Tibial artery (tissue), 4 donors: ENCODE data around the gene AGAP6.
A peak's percentile ranks its signal among the peaks of the same experiment; 100 is the strongest.
"Not testable (repeated sequence)": the region's sequence is repeated elsewhere in the genome, so short reads cannot be mapped to it uniquely, and the experiment has no call there.

Experiments
- DNase-seq, 2 donors: peaks; one replicate each; pipeline ENCODE4 v3.0.0-alpha.2; 2019
- H3K27ac ChIP-seq, 2 donors: fragments of 200-600 bp; sonication (generic) in 1 of 2; 1 replicate in 1 of 2; 2 replicates in 1 of 2; pipeline ENCODE4 v1.5.1; 2018 to 2019; ENCODE audit warnings: mild to moderate bottlenecking in 1 of 2
- H3K27me3 ChIP-seq, 2 donors: fragments of 200-600 bp; sonication (generic) in 1 of 2; one replicate each; pipeline versions ENCODE4 v1.5.1 to v1.6.0; 2016 to 2019
- H3K36me3 ChIP-seq, 3 donors: fragments of 200-600 bp; sonication (generic) in 2 of 3; one replicate each; pipeline ENCODE4 v1.5.1; 2016 to 2019; ENCODE audit warnings: mild to moderate bottlenecking in 2 of 3
- H3K4me1 ChIP-seq, 4 donors: fragments of 200-600 bp; sonication (generic) in 2 of 4; 1 replicate in 3 of 4; 2 replicates in 1 of 4; pipeline ENCODE4 v1.5.1; 2016 to 2019
- H3K4me3 ChIP-seq, 2 donors: fragments of 200-600 bp; sonication (generic) in 1 of 2; 1 replicate in 1 of 2; 2 replicates in 1 of 2; pipeline ENCODE4 v1.5.1; 2018 to 2019; ENCODE audit warnings: mild to moderate bottlenecking in 2 of 2
- H3K9me3 ChIP-seq, 3 donors: fragments of 200-600 bp; sonication (generic) in 1 of 3; one replicate each; pipeline ENCODE4 v1.5.1; 2016 to 2019
- CTCF ChIP-seq, 2 experiments: fragments of 200-600 bp in 1 of 2; fragments of 450-650 bp in 1 of 2; IDR thresholded peaks; one replicate each; pipeline ENCODE4 v1.5.1; 2017 to 2019; ENCODE audit warnings: antibody characterized with exemption in 2 of 2, mild to moderate bottlenecking in 1 of 2, moderate library complexity in 1 of 2
- intact Hi-C: fragments of 100-400 bp; cut with DNase I; formaldehyde crosslinking; loops from one replicate; pipeline ENCODE4 v1.15.0; 2023; ENCODE audit warnings: low total_unique reads

AGAP6 gene

DNA sequence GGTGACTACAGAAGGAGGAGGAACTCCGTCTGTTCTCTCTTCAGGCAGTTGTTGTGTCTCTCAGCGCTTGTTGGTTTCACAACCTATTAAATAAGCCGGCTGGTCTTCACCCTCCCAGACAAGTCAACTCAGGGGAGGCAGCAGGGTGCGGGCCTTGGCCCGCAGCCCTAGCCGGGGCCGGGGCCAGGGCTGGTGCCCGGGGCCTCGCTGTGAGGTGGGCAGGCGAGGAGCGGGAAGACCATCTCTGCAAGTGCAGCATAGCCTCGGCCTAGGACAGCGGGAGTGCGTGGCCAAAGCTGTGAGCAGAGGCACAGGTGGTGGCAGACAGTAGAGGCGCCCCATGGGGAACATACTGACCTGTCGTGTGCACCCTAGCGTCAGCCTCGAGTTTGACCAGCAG lies at the start of gene AGAP6:
TSS of gene AGAP6 (plus strand) at position 31 of the 400 bp plus-strand sequence. CDS start at position 341, 310 bp downstream.
- intact Hi-C loops, H3K27ac ChIP-seq, H3K4me3 ChIP-seq, H3K9me3 ChIP-seq, H3K27me3 ChIP-seq, H3K4me1 ChIP-seq, DNase-seq: not testable (repeated sequence)
- peaks cover 5 to 15% (median 9%) of the 10 kb centered on the region in 3 donors for H3K36me3 ChIP-seq

DNA sequence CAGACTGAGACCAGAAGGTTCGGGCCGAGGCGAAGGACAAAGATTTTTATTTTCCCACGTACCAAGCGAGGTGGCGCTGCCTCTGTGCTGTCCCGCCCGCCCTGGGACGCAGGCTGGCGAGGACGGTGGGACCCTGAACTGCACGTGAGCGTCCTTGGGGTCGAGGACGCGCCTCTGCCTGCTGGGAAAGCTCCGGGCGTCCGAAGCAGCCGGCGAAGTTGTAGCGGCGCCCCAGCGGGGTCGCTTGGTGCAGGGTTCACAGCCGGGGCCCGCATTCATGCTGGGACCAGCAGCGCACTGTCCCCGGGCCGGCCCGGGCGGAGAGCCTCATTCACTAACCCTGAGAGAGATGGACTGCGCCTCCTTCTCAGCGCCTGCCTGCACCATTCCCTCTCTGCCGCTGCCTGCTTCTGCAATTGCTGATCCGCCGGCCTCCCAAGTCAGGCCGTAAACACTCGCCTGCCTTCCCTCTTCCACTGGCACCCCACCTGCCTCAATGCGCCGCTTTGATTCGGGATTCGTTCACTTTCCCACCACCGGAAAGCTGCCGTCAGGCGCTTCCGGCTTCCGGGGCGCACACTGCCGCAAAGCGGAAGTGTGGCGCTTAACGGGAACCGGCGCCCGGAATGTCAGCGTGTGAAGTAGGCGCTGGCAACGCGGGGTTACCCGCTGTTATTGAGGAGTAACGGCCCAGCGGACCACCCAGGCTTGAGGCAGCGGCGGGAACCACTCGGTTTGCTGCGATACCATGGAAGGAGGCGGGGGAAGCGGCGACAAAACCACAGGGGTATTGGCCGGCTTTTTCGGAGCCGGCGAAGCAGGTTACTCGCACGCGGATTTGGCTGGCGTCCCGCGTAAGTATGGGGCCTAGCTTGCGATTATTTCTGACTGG lies 46.5 kb upstream of the AGAP6 start, which contains the start of the genes PARG and TIMM23B:
TSS of gene PARG (minus strand) at position 581 of the 892 bp plus-strand sequence. CDS start at position 279, 302 bp downstream.
TSS of gene TIMM23B (plus strand) at position 607 of the 892 bp plus-strand sequence. CDS start at position 749, 142 bp downstream.
- peak; percentile 57 to 77 for DNase-seq
- H3K9me3 ChIP-seq, intact Hi-C loops, H3K36me3 ChIP-seq, H3K27me3 ChIP-seq: not testable (repeated sequence)
- peak in 1 of 2 experiments; percentile 7 for TF ChIP-seq CTCF (IDR thresholded peaks at IDR 0.05)
- H3K4me1 ChIP-seq: peaks cover 0 to 26% (median 8%) of the 10 kb centered on the region in 4 donors
- H3K27ac ChIP-seq: peak within 1 kb of the TSS; percentile 72 to 76
- peak within 1 kb of the TSS; percentile 82 to 90 for H3K4me3 ChIP-seq

DNA sequence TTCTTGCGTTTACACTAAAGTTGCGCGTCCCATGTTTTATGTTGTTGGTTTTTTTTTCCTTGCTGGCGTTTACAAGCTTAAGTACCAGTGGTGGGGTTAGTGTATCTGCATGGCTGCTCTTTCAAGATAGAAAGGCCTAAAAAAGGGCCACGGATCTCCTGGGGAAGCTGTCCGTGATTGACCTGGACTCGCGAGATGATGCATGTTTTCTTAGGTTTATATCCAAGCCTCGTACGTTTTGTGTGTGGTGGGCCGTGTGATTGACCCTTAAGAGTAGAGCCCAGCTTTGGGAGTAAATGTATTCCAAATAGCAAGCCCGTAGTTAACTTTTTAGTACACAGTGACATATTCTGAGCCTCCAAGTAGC lies 45.9 kb upstream of the AGAP6 start:
- DNase-seq, intact Hi-C loops, H3K27me3 ChIP-seq, H3K9me3 ChIP-seq, H3K36me3 ChIP-seq: not testable (repeated sequence)
- H3K4me1 ChIP-seq: peaks cover 0 to 26% (median 8%) of the 10 kb centered on the region in 4 donors
- peak overlapping the region; percentile 72 to 76 for H3K27ac ChIP-seq
- peak overlapping the region; percentile 82 to 90 for H3K4me3 ChIP-seq

DNA sequence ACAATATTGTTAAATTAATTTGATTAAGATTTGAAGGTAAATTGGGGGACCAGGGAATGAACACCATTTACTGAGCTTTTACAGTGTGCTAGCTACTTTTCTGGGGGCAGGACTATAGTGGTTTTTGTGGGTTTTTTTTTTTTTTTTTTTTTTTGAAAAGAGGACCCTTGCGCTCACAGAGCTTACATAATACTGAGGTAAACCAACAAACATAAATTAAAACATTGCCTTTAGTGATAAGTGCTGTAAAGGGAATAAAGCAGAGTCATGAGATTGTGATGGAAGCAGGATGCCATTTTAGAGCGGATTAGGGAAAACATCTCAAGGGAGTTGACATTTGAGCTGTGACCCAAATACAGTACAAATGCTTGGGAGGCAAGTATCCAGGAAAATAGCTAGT lies 44.6 kb upstream of the AGAP6 start:
- DNase-seq, H3K4me3 ChIP-seq, H3K27ac ChIP-seq, intact Hi-C loops, H3K27me3 ChIP-seq, H3K9me3 ChIP-seq: not testable (repeated sequence)
- H3K36me3 ChIP-seq: peaks cover 0 to 14% (median 13%) of the 10 kb centered on the region in 3 donors
- peaks cover 0 to 26% (median 8%) of the 10 kb centered on the region in 4 donors for H3K4me1 ChIP-seq

GRCh38 chr10:49948142-49948541 lies 40.1 kb upstream of the AGAP6 start:
- H3K27me3 ChIP-seq, DNase-seq, H3K9me3 ChIP-seq, H3K4me3 ChIP-seq, H3K27ac ChIP-seq, intact Hi-C loops, H3K4me1 ChIP-seq: not testable (repeated sequence)
- H3K36me3 ChIP-seq: peaks cover 0 to 17% (median 13%) of the 10 kb centered on the region in 3 donors

DNA sequence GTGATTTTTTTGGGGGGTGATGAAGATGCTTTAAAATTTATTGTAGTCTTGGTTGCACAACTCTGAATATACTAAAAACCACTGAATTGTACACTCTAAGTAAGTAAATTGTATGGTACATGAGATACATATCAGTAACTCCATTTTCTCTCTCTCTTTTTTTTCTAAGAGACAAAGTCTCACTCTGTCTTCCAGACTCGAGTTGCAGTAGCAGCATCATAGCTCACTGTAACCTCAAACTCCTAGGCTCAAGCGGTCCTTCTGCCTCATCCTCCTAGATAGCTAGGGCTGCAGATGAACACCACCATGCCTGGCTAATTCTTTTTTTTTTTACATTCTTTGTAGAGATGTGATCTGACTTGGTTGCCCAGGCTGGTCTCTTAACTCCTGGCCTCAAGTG lies 39.5 kb upstream of the AGAP6 start:
- DNase-seq, H3K9me3 ChIP-seq, H3K27me3 ChIP-seq, H3K4me1 ChIP-seq, H3K4me3 ChIP-seq, H3K27ac ChIP-seq, intact Hi-C loops: not testable (repeated sequence)
- H3K36me3 ChIP-seq: peaks cover 0 to 17% (median 13%) of the 10 kb centered on the region in 3 donors

DNA sequence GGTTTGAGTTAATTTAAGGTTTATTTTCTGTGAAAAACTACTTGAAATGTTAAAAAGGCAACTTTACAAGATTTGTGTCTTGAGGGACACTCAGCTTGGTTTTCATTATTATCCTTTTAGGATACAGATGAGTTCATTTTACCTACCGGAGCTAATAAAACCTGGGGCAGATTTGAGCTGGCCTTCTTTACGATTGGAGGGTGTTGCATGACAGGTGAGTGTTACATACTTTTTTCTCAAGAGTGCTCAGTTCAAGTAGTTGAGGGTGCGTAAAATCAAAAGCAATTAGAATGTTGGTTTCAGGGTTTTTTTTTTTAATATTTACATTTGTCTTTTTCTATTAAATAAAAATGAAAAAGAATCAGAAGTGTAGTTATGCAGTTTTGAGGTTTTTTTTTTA lies 36.2 kb upstream of the AGAP6 start:
- DNase-seq, H3K4me3 ChIP-seq: not testable (repeated sequence)
- H3K36me3 ChIP-seq: peaks cover 10 to 30% (median 21%) of the 10 kb centered on the region in 3 donors

GRCh38 chr10:49953122-49953521 lies 35.1 kb upstream of the AGAP6 start:
- H3K27me3 ChIP-seq, H3K9me3 ChIP-seq, DNase-seq, H3K4me1 ChIP-seq, H3K27ac ChIP-seq, H3K4me3 ChIP-seq, intact Hi-C loops: not testable (repeated sequence)
- H3K36me3 ChIP-seq: peaks cover 10 to 31% (median 14%) of the 10 kb centered on the region in 3 donors

More for the DNA sequence above, 36.2 kb upstream of the AGAP6 start:
- H3K27ac ChIP-seq, H3K9me3 ChIP-seq, H3K4me1 ChIP-seq, H3K27me3 ChIP-seq, intact Hi-C loops: not testable (repeated sequence)

DNA sequence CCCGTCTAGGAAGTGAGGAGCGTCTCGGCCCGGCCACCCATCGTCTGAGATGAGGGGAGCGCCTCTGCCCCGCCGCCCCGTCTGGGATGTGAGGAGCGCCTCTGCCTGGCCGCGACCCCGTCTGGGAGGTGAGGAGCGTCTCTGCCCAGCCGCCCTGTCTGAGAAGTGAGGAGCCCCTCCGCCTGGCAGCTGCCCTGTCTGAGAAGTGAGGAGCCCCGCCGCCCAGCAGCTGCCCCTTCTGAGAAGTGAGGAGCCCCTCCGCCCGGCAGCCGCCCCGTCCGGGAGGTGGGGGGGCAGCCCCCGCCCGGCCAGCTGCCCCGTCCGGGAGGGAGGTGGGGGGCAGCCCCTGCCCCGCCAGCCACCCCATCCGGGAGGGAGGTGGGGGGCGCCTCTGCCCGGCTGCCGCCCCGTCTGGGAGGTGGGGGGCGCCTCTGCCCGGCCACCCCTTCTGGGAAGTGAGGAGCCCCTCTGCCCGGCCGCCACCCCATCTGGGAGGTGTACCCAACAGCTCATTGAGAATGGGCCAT lies 17.8 kb upstream of the AGAP6 start:
- DNase-seq, H3K4me1 ChIP-seq, H3K27me3 ChIP-seq, H3K9me3 ChIP-seq, H3K27ac ChIP-seq, H3K4me3 ChIP-seq, intact Hi-C loops: not testable (repeated sequence)
- H3K36me3 ChIP-seq: peaks cover 0 to 15% (median 11%) of the 10 kb centered on the region in 3 donors

DNA sequence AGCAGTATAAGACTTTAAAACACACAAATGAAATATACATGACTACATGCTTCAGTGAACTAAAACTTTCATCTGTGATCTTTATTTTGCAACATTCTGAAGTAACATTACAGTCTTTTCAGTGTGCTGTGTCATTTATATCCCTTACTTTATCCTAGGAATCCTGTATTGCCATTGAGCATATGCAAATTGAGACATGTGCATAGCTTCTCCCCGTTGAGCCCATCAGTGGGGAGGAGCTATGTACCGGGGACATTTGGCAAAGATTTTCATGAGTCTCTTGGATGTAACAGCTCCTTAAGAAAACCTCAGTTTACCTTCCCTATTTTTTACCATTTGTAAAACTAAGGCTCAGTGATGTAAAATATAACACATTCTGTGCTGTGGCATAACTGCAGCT lies 16.7 kb upstream of the AGAP6 start:
- DNase-seq, H3K4me1 ChIP-seq, intact Hi-C loops, H3K4me3 ChIP-seq, H3K9me3 ChIP-seq, H3K27ac ChIP-seq, H3K27me3 ChIP-seq: not testable (repeated sequence)
- H3K36me3 ChIP-seq: peaks cover 0 to 15% (median 11%) of the 10 kb centered on the region in 3 donors

DNA sequence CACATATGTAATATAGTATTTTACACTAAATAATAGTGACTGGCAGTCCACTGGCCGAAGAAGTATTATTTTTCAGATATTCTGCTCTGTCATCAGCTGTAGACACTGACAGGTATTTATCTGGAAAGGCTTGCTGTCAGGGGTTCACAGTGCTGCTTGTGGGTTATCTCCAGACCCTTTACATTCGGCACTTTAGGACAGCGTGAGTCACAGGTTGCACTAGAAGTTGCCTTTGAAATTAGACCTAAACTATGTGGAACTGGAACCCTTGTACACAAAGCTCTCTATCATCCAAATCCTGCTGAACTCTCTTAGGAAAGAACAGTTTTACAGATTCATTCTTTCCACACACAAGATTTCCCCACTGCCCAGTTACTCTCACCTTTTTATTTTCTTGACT lies 16.1 kb upstream of the AGAP6 start:
- intact Hi-C loops, H3K4me3 ChIP-seq, H3K27ac ChIP-seq, H3K9me3 ChIP-seq, DNase-seq, H3K4me1 ChIP-seq, H3K27me3 ChIP-seq: not testable (repeated sequence)
- H3K36me3 ChIP-seq: peaks cover 0 to 15% (median 11%) of the 10 kb centered on the region in 3 donors

- H3K9me3 ChIP-seq, H3K27ac ChIP-seq, intact Hi-C loops, H3K4me1 ChIP-seq, H3K27me3 ChIP-seq, DNase-seq, H3K4me3 ChIP-seq: not testable (repeated sequence)
- peaks cover 0 to 15% (median 7%) of the 10 kb centered on the region in 3 donors for H3K36me3 ChIP-seq
Measured at GRCh38 chr10:49977756-49978155, 10.4 kb upstream of the AGAP6 start.

DNA sequence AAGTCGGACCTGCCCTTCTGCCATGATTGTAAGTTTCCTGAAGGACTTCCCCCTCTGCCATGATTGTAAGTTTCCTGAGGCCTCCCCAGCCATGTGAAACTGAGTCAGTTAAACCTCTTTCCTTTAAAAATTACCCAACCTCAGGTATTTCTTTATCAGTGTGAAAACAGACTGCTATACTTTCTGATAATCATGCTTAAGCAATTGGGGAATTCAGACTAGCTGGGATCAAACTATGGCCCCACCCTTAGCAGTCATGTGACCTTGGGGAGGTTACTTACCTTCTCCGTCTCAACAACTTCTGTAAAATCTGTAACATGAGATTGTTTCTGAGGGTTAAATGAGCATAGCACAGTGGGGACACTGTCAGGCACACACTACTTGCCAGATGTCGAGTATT lies 999 bp upstream of the AGAP6 start:
- H3K27ac ChIP-seq, DNase-seq, intact Hi-C loops: not testable (repeated sequence)

More for the DNA sequence above, 999 bp upstream of the AGAP6 start:
- H3K4me1 ChIP-seq, H3K27me3 ChIP-seq, H3K9me3 ChIP-seq, H3K4me3 ChIP-seq: not testable (repeated sequence)
- H3K36me3 ChIP-seq: peaks cover 1 to 10% (median 2%) of the 10 kb centered on the region in 3 donors
